ENCODE data around the gene SUOX. TPM values are rescaled to one million over a fixed set of nuclear protein-coding genes. Genes with fewer than 3 reads are reported as not detected.

SUOX gene
- 10 to 100 TPM; 10.6 to 20.8 TPM for total RNA-seq

DNA sequence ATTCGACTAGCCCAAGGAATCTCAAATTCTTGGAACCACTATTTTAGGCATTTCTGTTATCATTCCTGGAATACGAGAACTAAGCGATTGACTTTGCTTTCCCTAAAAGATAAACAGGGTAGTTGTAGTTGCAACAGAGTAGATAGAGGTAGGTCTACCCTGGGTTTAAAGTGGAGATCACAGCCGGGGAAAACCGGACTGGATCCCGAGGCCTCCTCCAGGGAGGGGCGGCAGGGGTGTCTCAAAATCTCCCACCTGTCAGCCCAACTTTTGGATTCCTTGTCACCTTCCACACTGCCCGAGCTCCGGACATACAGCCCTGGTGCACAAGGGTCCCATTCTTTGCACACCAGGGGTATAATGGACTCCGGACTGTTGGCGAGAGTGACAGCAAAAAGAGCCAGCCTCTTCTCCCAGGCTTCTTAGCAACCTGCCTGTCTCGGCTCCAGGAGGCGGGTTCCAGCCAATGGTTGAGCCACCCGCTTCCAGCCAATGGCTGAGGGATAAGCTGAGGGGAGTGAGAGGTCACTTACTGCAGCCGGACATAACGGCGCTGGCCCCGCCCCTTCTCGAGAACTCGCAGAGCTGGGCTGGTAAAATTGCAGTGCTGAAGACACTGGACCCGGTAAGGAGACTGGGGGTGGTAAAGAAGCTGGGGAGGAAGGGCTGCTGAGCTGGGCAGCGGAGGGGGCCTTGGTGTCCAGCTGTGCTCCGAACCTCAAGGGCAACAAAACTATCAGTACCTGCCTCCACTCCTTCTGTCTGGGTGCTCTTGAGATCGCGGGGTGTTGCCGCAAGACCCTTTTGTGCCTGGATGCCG lies at the start of gene SUOX:
Gene SUOX (plus strand): TSS at position 562 of the 820 bp plus-strand sequence. CDS start 4,946 bp downstream, outside the sequence.
- Histone ChIP-seq H3K27me3 (no peaks in the 10 kb centered on the region), H3K27ac (peak within 1 kb of the TSS; percentile 77 to 93 (median 78)), H3K4me3 (peak within 1 kb of the TSS; percentile 23 to 73), H3K36me3 (replicated peaks in 1 of 2; ENCODE audit: insufficient read depth in 1 of 2, low read depth in 2 of 2) (peaks cover 8 to 9% of the 10 kb centered on the region in 2 donors), H3K9me3 (no peaks in the 10 kb centered on the region), H3K4me1 (peaks cover 22% of the 10 kb centered on the region)
- WGBS, 2 donors = 1 to 2% methylated on average over 18 to 27 of the region's 27 CpGs
- peak; percentile 100 for ATAC-seq
- intact Hi-C loops (cut with DNase I) = no loop called here
- DNase-seq = peak; percentile 97 to 99 (median 98)
- TF ChIP-seq, protein P1, sequence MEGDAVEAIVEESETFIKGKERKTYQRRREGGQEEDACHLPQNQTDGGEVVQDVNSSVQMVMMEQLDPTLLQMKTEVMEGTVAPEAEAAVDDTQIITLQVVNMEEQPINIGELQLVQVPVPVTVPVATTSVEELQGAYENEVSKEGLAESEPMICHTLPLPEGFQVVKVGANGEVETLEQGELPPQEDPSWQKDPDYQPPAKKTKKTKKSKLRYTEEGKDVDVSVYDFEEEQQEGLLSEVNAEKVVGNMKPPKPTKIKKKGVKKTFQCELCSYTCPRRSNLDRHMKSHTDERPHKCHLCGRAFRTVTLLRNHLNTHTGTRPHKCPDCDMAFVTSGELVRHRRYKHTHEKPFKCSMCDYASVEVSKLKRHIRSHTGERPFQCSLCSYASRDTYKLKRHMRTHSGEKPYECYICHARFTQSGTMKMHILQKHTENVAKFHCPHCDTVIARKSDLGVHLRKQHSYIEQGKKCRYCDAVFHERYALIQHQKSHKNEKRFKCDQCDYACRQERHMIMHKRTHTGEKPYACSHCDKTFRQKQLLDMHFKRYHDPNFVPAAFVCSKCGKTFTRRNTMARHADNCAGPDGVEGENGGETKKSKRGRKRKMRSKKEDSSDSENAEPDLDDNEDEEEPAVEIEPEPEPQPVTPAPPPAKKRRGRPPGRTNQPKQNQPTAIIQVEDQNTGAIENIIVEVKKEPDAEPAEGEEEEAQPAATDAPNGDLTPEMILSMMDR (IDR thresholded peaks at IDR 0.05) = peak in 1 of 7 experiments; percentile 11
- TF ChIP-seq POLR2A (IDR thresholded peaks at IDR 0.05) = peak; percentile 31 to 83 (median 81)

- ATAC-seq (no peak), DNase-seq (no peak)
- Histone ChIP-seq H3K27ac (no peak overlapping the region), H3K9me3 (no peaks in the 10 kb centered on the region), H3K4me1 (peaks cover 13% of the 10 kb centered on the region), H3K27me3 (no peaks in the 10 kb centered on the region), H3K36me3 (replicated peaks in 1 of 2; ENCODE audit: insufficient read depth in 1 of 2, low read depth in 2 of 2) (peaks cover 0 to 5% of the 10 kb centered on the region in 2 donors), H3K4me3 (no peak overlapping the region)
- intact Hi-C loops (cut with DNase I) = no loop called here
- TF ChIP-seq, protein P1 (IDR thresholded peaks at IDR 0.05) = no peak
- 84 to 100% methylated on average over 1 to 4 of the region's 4 CpGs for WGBS, 2 donors
These were observed 41.7 kb upstream of the SUOX start for GRCh38 chr12:55955344-55955743.

GRCh38 chr12:55955800-55956508 lies 41.1 kb upstream of the SUOX start:
- WGBS, 2 donors = 82 to 84% methylated on average over 6 of the region's 6 CpGs
- ATAC-seq = peak; percentile 33
- TF ChIP-seq, protein P1 (IDR thresholded peaks at IDR 0.05) = peak in 3 of 7 experiments; percentile 20 to 38 (median 20)
- TF ChIP-seq POLR2A (IDR thresholded peaks at IDR 0.05) = no peak
- H3K27me3 ChIP-seq = no peaks in the 10 kb centered on the region
- peak in 3 of 4 donors; percentile 31 to 52 (median 41) for DNase-seq
- H3K36me3 ChIP-seq (replicated peaks in 1 of 2; ENCODE audit: insufficient read depth in 1 of 2, low read depth in 2 of 2) = peaks cover 0 to 5% of the 10 kb centered on the region in 2 donors
- no peaks in the 10 kb centered on the region for H3K9me3 ChIP-seq
- H3K27ac ChIP-seq = no peak overlapping the region
- intact Hi-C loops (cut with DNase I) = no loop called here
- no peak overlapping the region for H3K4me3 ChIP-seq
- H3K4me1 ChIP-seq = peaks cover 13% of the 10 kb centered on the region

DNA sequence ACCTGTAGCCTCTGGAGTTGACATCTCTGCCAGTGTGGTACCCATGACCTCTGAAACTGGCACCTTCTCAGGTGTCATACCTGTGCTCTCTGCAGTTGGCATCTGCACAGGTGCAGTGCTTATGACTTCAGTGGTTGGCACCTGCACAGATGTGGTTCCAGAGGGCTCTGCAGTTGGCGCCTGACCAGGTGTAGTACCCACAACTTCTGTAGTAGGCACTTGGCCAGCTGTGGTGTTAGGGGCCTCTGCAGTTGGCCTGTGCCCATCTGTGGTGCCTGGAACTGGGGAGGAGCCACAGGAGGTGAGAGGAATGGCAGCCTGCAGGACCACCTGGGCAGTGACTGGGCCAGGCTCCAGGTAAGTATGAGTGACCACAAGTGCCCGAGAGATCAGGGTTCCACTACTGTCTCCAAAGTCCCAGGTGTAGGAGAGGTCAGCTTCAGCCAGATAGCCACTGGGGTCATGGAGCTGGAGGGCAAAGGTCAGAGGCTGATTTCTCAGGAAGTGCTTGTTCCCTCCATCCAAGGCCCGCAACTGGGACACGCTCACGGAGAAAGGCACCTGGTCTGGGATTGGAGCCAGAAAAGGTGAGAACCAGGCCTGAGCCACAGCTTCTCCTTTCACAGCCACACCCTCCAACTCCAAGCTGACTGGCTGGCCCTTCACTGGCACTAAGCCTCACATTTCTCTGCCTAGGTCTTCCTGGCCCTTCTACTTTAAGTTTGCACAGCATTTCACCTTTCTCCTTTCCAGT lies 39.8 kb upstream of the SUOX start:
- H3K4me3 ChIP-seq = no peak overlapping the region
- peak; percentile 87 for ATAC-seq
- WGBS, 2 donors = 5 to 23% methylated on average over 4 to 5 of the region's 5 CpGs
- H3K27me3 ChIP-seq = no peaks in the 10 kb centered on the region
- intact Hi-C loops (cut with DNase I) = no loop called here
- TF ChIP-seq, protein P1 (IDR thresholded peaks at IDR 0.05) = no peak
- no peak for TF ChIP-seq POLR2A (IDR thresholded peaks at IDR 0.05)
- H3K27ac ChIP-seq = peak overlapping the region in 2 of 4 donors; percentile 44 to 55
- H3K9me3 ChIP-seq = no peaks in the 10 kb centered on the region
- H3K4me1 ChIP-seq = peaks cover 13% of the 10 kb centered on the region
- DNase-seq = peak; percentile 73 to 90 (median 84)
- peaks cover 0 to 3% of the 10 kb centered on the region in 2 donors for H3K36me3 ChIP-seq (replicated peaks in 1 of 2; ENCODE audit: insufficient read depth in 1 of 2, low read depth in 2 of 2)

All from body of pancreas (tissue), 4 donors.